PC-9 (cell line): ENCODE measurements around the gene TDRKH. TPM values are rescaled to one million over a fixed set of nuclear protein-coding genes. Genes with fewer than 3 reads are reported as not detected.

Source experiments
- BruUV-seq: library from RNA; stranded (reverse); fragments of 400-500 nt; replicated peaks from 2 replicates; lab custom pipeline; 2021; lab: Mats Ljungman, UMichigan
- CTCF ChIA-PET: fragments of 300-600 bp; sonication (Branson Sonifier 250); formaldehyde crosslinking; loops from one replicate; lab custom pipeline; 2022; ENCODE audit warnings: antibody characterized with exemption; lab: Charles Lee
- POLR2A ChIA-PET: fragments of 300-600 bp; sonication (Branson Sonifier 250); formaldehyde crosslinking; loops from one replicate; lab custom pipeline; 2022; ENCODE audit warnings: antibody characterized with exemption; ENCODE audit not compliant: unreplicated experiment; lab: Charles Lee
- DNase-seq, 2 experiments: peaks; one replicate each; pipeline versions ENCODE4 v3.0.0 to v3.0.0-alpha.2; 2015 to 2022; ENCODE audit warnings: mixed read lengths in 1 of 2
- H2AFZ ChIP-seq: fragments of 200-600 bp; sonication (generic); 2 replicates; pipeline ENCODE4 v1.8.1; 2017; ENCODE audit warnings: antibody characterized with exemption
- H3F3A ChIP-seq: fragments of 200-600 bp; sonication (generic); 2 replicates; pipeline ENCODE4 v1.8.1; 2017; ENCODE audit warnings: antibody characterized with exemption, mild to moderate bottlenecking, low read depth; ENCODE audit not compliant: insufficient read depth
- H3K27ac ChIP-seq: fragments of 200-600 bp; sonication (generic); 2 replicates; pipeline ENCODE4 v1.6.1; 2016; ENCODE audit warnings: mixed run types
- H3K27me3 ChIP-seq: fragments of 200-600 bp; sonication (generic); 2 replicates; pipeline ENCODE4 v1.6.1; 2016; ENCODE audit warnings: low read depth, mixed run types; ENCODE audit not compliant: insufficient read depth
- H3K36me3 ChIP-seq: fragments of 200-600 bp; sonication (generic); 2 replicates; pipeline ENCODE4 v1.6.1; 2016; ENCODE audit warnings: low read depth, mixed run types
- H3K4me1 ChIP-seq: fragments of 200-600 bp; sonication (generic); replicated peaks from 2 replicates; pipeline ENCODE4 v1.6.1; 2016; ENCODE audit warnings: mixed run types; ENCODE audit not compliant: insufficient read depth
- H3K4me2 ChIP-seq: fragments of 200-600 bp; sonication (generic); 2 replicates; pipeline ENCODE4 v1.6.1; 2017; ENCODE audit warnings: mixed run types
- H3K4me3 ChIP-seq: fragments of 200-600 bp; sonication (generic); 2 replicates; pipeline ENCODE4 v1.6.1; 2016; ENCODE audit warnings: mixed run types
- H3K79me2 ChIP-seq: fragments of 200-600 bp; sonication (generic); 2 replicates; pipeline ENCODE4 v1.6.1; 2017; ENCODE audit warnings: low read depth, mixed run types
- H3K9me2 ChIP-seq: fragments of 200-600 bp; sonication (generic); 2 replicates; pipeline ENCODE4 v1.8.1; 2017; ENCODE audit warnings: mild to moderate bottlenecking; ENCODE audit not compliant: insufficient read depth
- H3K9me3 ChIP-seq: fragments of 200-600 bp; sonication (generic); 2 replicates; pipeline ENCODE4 v1.8.1; 2016; ENCODE audit warnings: low read depth; ENCODE audit not compliant: insufficient read depth
- H4K20me1 ChIP-seq: fragments of 200-600 bp; sonication (generic); 2 replicates; pipeline ENCODE4 v1.8.1; 2017; ENCODE audit not compliant: insufficient read depth
- CTCF ChIP-seq: fragments of 200-600 bp; sonication (generic); conservative IDR thresholded peaks from 2 replicates; pipeline ENCODE4 v1.6.1; 2017; ENCODE audit warnings: mixed run types, antibody characterized with exemption, mild to moderate bottlenecking, moderate library complexity
- EZH2 ChIP-seq: fragments of 200-600 bp; sonication (generic); IDR thresholded peaks from 2 replicates; pipeline ENCODE4 v1.8.0; 2017; ENCODE audit warnings: antibody characterized with exemption, low read depth
- intact Hi-C: fragments of 100-400 bp; cut with micrococcal nuclease; formaldehyde crosslinking; loops from one replicate; pipeline ENCODE4 v1.10.0; 2022; ENCODE audit not compliant: unreplicated experiment
- total RNA-seq: library from RNA; stranded (reverse); gene quantifications from 2 replicates; pipeline ENCODE4 v1.2.3, GENCODE V29; 2021

Gene TDRKH
- total RNA-seq, 1 experiment from 2014 or later: 17.3 TPM

DNA sequence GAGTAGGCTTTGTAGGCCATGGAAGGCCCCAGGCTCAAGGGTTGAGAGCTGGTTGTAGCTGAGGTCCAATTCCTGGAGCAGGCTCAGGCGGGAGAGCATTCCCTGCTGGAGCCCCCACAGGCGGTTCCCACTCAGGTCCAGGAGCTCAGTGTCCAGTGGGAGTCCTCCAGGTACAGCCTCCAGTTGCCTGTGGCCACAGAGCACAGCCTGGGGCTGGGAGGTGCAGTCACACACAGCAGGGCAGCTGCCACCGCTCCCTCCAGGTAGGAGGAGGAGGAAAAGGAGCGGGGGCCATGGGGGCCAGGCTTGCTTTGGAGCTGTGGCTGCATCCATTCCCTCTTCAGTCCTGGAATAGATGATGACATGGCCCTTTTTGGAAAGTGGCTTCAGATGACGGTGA, 12.1 kb upstream of the TDRKH start:
- peaks cover 3% of the 10 kb centered on the region; the same call in 1 of the 2 replicates for H3K27me3 ChIP-seq
- H3K36me3 ChIP-seq: no peaks in the 10 kb centered on the region
- no peak overlapping the region for H2AFZ ChIP-seq
- DNase-seq: no peak
- BruUV-seq: no TSS peak
- no peak overlapping the region for H3K27ac ChIP-seq
- intact Hi-C loops: no loop called here
- H4K20me1 ChIP-seq: no peaks in the 10 kb centered on the region
- H3K4me2 ChIP-seq: no peak overlapping the region
- TF ChIP-seq CTCF (no peak), EZH2 (no peak)
- no peaks in the 10 kb centered on the region for H3K9me2 ChIP-seq
- ChIA-PET POLR2A (no interaction called here), CTCF (interaction anchor here (0.6 kb wide), 1 partner anchor 68 kb away, joined by 4 read pairs; no protein-coding TSS in a partner anchor)
- H3K4me3 ChIP-seq: no peak overlapping the region
- H3K4me1 ChIP-seq: no peaks in the 10 kb centered on the region
- H3F3A ChIP-seq: no peaks in the 10 kb centered on the region
- H3K79me2 ChIP-seq: no peaks in the 10 kb centered on the region
- H3K9me3 ChIP-seq: no peaks in the 10 kb centered on the region

GRCh38 chr1:151801846-151802245, 11.5 kb upstream of the TDRKH start:
- Histone ChIP-seq H3K27me3 (peaks cover 3% of the 10 kb centered on the region; the same call in 1 of the 2 replicates), H3K36me3 (no peaks in the 10 kb centered on the region), H3K4me1 (no peaks in the 10 kb centered on the region), H3K4me3 (no peak overlapping the region), H3K9me2 (no peaks in the 10 kb centered on the region), H3K79me2 (no peaks in the 10 kb centered on the region), H4K20me1 (no peaks in the 10 kb centered on the region), H3K27ac (no peak overlapping the region), H3K4me2 (no peak overlapping the region), H3K9me3 (no peaks in the 10 kb centered on the region), H3F3A (no peaks in the 10 kb centered on the region), H2AFZ (no peak overlapping the region)
- no TSS peak for BruUV-seq
- DNase-seq: no peak
- intact Hi-C loops: no loop called here
- TF ChIP-seq EZH2: no peak
- ChIA-PET CTCF (interaction anchor here (0.6 kb wide), 1 partner anchor 67 kb away, joined by 4 read pairs; no protein-coding TSS in a partner anchor), POLR2A (interaction anchor here (0.6 kb wide), 1 partner anchor 38 kb away, joined by 3 read pairs; no protein-coding TSS in a partner anchor)

GRCh38 chr1:151801310-151801820, 11.1 kb upstream of the TDRKH start:
- ChIA-PET CTCF (no interaction called here), POLR2A (interaction anchor here (0.6 kb wide), 1 partner anchor 38 kb away, joined by 3 read pairs; no protein-coding TSS in a partner anchor)
- Histone ChIP-seq H4K20me1 (no peaks in the 10 kb centered on the region), H2AFZ (no peak overlapping the region), H3K4me2 (no peak overlapping the region), H3K9me2 (no peaks in the 10 kb centered on the region), H3K4me1 (no peaks in the 10 kb centered on the region), H3K9me3 (no peaks in the 10 kb centered on the region), H3K36me3 (no peaks in the 10 kb centered on the region), H3F3A (no peaks in the 10 kb centered on the region), H3K27me3 (0 out of 2 replicates have a peak, but pooled peaks cover 3% of the 10 kb centered on the region), H3K79me2 (no peaks in the 10 kb centered on the region), H3K27ac (no peak overlapping the region), H3K4me3 (no peak overlapping the region)
- DNase-seq: no peak
- TF ChIP-seq EZH2 (no peak), CTCF (no peak)
- intact Hi-C loops: no loop called here
- BruUV-seq: no TSS peak

DNA sequence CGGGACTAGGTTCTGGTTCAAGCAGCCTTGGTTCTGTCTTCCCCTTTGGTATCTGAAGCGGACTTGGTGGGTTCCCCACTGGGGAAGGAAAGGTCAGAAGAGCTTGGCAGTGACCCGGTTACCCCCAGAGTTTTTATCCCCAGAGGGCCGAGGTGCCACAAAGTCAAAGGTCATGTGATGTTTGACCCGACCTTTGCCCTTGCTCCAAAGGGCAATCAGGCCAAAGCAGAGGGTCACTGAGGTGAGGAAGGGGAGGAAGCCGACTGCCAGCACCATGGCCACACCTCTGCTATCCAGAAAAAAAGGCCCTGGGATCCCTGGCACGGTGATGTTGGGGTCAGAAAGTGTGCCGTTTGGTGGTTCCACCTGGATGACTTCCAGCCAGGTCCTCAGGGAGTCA, 10.5 kb upstream of the TDRKH start:
- Histone ChIP-seq H2AFZ (no peak overlapping the region), H3K9me3 (no peaks in the 10 kb centered on the region), H3K9me2 (no peaks in the 10 kb centered on the region), H3K79me2 (no peaks in the 10 kb centered on the region), H3K4me2 (no peak overlapping the region), H3K4me1 (no peaks in the 10 kb centered on the region), H3K4me3 (no peak overlapping the region), H4K20me1 (no peaks in the 10 kb centered on the region), H3K27me3 (0 out of 2 replicates have a peak, but pooled peaks cover 3% of the 10 kb centered on the region), H3K27ac (no peak overlapping the region), H3F3A (no peaks in the 10 kb centered on the region), H3K36me3 (no peaks in the 10 kb centered on the region)
- BruUV-seq: no TSS peak
- CTCF ChIA-PET: no interaction called here
- no peak for DNase-seq
- intact Hi-C loops: no loop called here
- POLR2A ChIA-PET: no interaction called here
- TF ChIP-seq EZH2 (no peak), CTCF (no peak)
